Right lobe of liver (tissue), 6 donors: Measurements from ENCODE around the gene GLRA1. TPM values are rescaled to one million over a fixed set of nuclear protein-coding genes. Genes with fewer than 3 reads are reported as not detected.

ENCODE experiments used
- ATAC-seq, 4 donors: fragments of 200-7000 bp; cut with Tn5 transposase; one replicate each; pipeline ENCODE4 v1.9.1; 2020; ENCODE audit warnings: mild to moderate bottlenecking in 4 of 4, moderate library complexity in 4 of 4
- DNase-seq, 3 donors: peaks; one replicate each; pipeline ENCODE4 v3.0.0-alpha.2; 2020
- H3K27ac ChIP-seq, 3 donors: fragments of 200-600 bp; one replicate each; pipeline ENCODE4 v1.8.0; 2022
- H3K27me3 ChIP-seq, 2 donors: fragments of 200-600 bp; one replicate each; pipeline ENCODE4 v1.8.0; 2022
- H3K36me3 ChIP-seq, 4 donors: fragments of 200-600 bp; sonication (generic) in 1 of 4; one replicate each; pipeline versions ENCODE4 v1.5.1 to v1.8.0; 2017 to 2022; ENCODE audit warnings: control low read depth in 1 of 4
- H3K4me1 ChIP-seq, 4 donors: fragments of 200-600 bp; sonication (generic) in 1 of 4; one replicate each; pipeline versions ENCODE4 v1.5.1 to v1.8.0; 2017 to 2022; ENCODE audit warnings: control low read depth in 1 of 4
- H3K4me3 ChIP-seq, 3 donors: fragments of 200-600 bp; one replicate each; pipeline ENCODE4 v1.8.0; 2022
- H3K9me3 ChIP-seq, 4 donors: fragments of 200-600 bp; sonication (generic) in 1 of 4; one replicate each; pipeline versions ENCODE4 v1.5.1 to v1.8.0; 2017 to 2022; ENCODE audit warnings: control low read depth in 1 of 4
- POLR2A ChIP-seq: fragments of 450-650 bp; IDR thresholded peaks from one replicate; pipeline ENCODE4 v1.6.1; 2017; ENCODE audit warnings: antibody characterized with exemption, mild to moderate bottlenecking
- WGBS: methylation state at CpG from one replicate; pipeline ENCODE4 v1.1.6; 2018; ENCODE audit warnings: low coverage, low lambda C conversion rate; ENCODE audit not compliant: insufficient coverage; ENCODE audit errors: missing lambda C conversion rate; 5-methylcytosine and 5-hydroxymethylcytosine counted together
- intact Hi-C, 2 donors: fragments of 100-400 bp; cut with DNase I; formaldehyde crosslinking; loops; one replicate each; pipeline versions ENCODE4 v1.11.2 to v1.14.1; 2022
- total RNA-seq, 6 experiments: library from RNA; depleted of rRNA in 2 of 6; stranded (reverse); fragments of >200 nt in 2 of 6; fragmentation: NEBNext Ultra II Directional in 3 of 6; extraction: Animal tissue kit (Norgen Biotek cat#: 25700) in 3 of 6; gene quantifications; one replicate each; pipeline versions ENCODE4 v1.1.0 to v1.2.4, GENCODE V29; 2016 to 2023
- TF ChIP-seq, protein P1 (sequence below), 4 donors: fragments of 200-600 bp in 3 of 4; fragments of 450-650 bp in 1 of 4; IDR thresholded peaks; one replicate each; pipeline versions ENCODE4 v1.5.1 to v1.8.0; 2016 to 2022; ENCODE audit warnings: antibody characterized with exemption in 4 of 4, mild to moderate bottlenecking in 2 of 4
- donor health status: DM: no; HTN: yes; CAD: no.
- donor health status: DM: no; HTN: no; CAD: no.
- donor health status: DM: no; HTN: no; CAD: no.
- donor health status: DM: no; HTN: yes; CAD: no.
- donor health status: DM: no; HTN: yes; CAD: no.

The GLRA1 gene
- total RNA-seq, 6 experiments from 2014 or later: not detected

- ATAC-seq (no peak), DNase-seq (no peak)
- H3K9me3 ChIP-seq: no peaks in the 10 kb centered on the region
- H3K36me3 ChIP-seq: no peaks in the 10 kb centered on the region
- TF ChIP-seq, protein P1, sequence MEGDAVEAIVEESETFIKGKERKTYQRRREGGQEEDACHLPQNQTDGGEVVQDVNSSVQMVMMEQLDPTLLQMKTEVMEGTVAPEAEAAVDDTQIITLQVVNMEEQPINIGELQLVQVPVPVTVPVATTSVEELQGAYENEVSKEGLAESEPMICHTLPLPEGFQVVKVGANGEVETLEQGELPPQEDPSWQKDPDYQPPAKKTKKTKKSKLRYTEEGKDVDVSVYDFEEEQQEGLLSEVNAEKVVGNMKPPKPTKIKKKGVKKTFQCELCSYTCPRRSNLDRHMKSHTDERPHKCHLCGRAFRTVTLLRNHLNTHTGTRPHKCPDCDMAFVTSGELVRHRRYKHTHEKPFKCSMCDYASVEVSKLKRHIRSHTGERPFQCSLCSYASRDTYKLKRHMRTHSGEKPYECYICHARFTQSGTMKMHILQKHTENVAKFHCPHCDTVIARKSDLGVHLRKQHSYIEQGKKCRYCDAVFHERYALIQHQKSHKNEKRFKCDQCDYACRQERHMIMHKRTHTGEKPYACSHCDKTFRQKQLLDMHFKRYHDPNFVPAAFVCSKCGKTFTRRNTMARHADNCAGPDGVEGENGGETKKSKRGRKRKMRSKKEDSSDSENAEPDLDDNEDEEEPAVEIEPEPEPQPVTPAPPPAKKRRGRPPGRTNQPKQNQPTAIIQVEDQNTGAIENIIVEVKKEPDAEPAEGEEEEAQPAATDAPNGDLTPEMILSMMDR (IDR thresholded peaks at IDR 0.05): no peak
- TF ChIP-seq POLR2A: no peak
- no peak overlapping the region for H3K4me3 ChIP-seq
- intact Hi-C loops: no loop called here
- no peak overlapping the region for H3K27ac ChIP-seq
- no peaks in the 10 kb centered on the region for H3K27me3 ChIP-seq
- no peaks in the 10 kb centered on the region for H3K4me1 ChIP-seq
- 91% methylated on average over 1 of the region's 1 CpG for WGBS
Observed at GRCh38 chr5:151953833-151954232, 29.2 kb upstream of the GLRA1 start.

DNA sequence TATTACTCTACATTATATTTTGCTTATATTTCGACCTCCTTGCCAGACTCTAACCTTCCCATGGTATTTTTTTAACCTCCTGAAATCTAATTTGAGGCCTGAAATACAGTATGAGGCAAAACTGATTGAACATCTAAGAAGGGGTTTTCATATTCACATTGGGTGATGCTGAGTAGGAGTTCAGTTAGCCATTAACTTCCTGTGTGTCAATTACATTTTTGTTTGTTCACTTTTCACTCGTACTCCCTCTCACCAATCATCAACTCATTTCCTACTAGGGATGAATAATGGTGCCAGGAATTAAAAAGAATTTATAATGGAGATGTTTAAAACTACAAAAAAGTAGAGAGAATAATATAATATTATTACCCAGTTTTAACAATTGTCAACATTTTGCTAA lies 27.6 kb upstream of the GLRA1 start:
- intact Hi-C loops: no loop called here
- Histone ChIP-seq H3K9me3 (no peaks in the 10 kb centered on the region), H3K36me3 (no peaks in the 10 kb centered on the region), H3K4me1 (no peaks in the 10 kb centered on the region), H3K4me3 (no peak overlapping the region), H3K27me3 (no peaks in the 10 kb centered on the region), H3K27ac (no peak overlapping the region)
- TF ChIP-seq, protein P1 (IDR thresholded peaks at IDR 0.05): no peak
- no peak for TF ChIP-seq POLR2A
- 11% methylated on average over 2 of the region's 2 CpGs for WGBS
- ATAC-seq: no peak
- no peak for DNase-seq

GRCh38 chr5:151950706-151951105 lies 26.1 kb upstream of the GLRA1 start:
- Histone ChIP-seq H3K4me3 (no peak overlapping the region), H3K27me3 (no peaks in the 10 kb centered on the region), H3K4me1 (no peaks in the 10 kb centered on the region), H3K9me3 (no peaks in the 10 kb centered on the region), H3K27ac (no peak overlapping the region), H3K36me3 (no peaks in the 10 kb centered on the region)
- WGBS: 67% methylated on average over 3 of the region's 9 CpGs
- DNase-seq (no peak), ATAC-seq (no peak)
- intact Hi-C loops: no loop called here
- TF ChIP-seq, protein P1 (IDR thresholded peaks at IDR 0.05): no peak
- no peak for TF ChIP-seq POLR2A

DNA sequence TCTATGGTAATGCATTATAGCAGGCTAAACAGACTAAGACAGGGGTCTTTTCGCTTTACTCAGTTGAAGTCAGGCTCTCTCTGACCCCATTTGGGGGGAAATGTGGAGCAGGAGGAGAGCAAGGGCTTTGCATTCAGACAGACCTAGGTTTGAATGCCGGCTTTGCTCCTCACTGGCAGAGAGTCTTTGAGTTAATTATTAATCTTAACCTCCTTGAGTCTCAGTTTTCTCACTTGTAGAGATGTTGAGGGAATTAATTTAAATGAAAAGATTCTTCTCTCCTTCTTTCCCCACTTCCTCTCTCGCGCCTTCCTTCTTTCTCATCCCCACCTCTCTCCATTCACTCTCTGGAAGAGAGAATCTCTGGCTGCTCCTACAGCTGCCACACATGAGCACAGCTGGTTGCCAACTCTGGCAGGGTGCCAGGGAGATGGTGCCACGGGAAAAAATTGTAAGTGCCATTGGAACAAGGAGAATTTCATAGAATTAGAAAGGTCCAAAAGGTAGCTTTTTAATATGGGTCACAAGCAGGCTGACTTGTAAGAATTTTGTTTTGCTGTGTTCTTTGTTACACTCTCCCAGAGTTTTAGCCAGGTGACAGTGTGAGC lies 25.2 kb upstream of the GLRA1 start:
- Histone ChIP-seq H3K4me3 (no peak overlapping the region), H3K27me3 (no peaks in the 10 kb centered on the region), H3K9me3 (no peaks in the 10 kb centered on the region), H3K4me1 (no peaks in the 10 kb centered on the region), H3K36me3 (no peaks in the 10 kb centered on the region), H3K27ac (no peak overlapping the region)
- intact Hi-C loops: no loop called here
- no peak for DNase-seq
- TF ChIP-seq POLR2A: no peak
- TF ChIP-seq, protein P1 (IDR thresholded peaks at IDR 0.05): no peak
- WGBS: 63% methylated on average over 5 of the region's 5 CpGs
- no peak for ATAC-seq

DNA sequence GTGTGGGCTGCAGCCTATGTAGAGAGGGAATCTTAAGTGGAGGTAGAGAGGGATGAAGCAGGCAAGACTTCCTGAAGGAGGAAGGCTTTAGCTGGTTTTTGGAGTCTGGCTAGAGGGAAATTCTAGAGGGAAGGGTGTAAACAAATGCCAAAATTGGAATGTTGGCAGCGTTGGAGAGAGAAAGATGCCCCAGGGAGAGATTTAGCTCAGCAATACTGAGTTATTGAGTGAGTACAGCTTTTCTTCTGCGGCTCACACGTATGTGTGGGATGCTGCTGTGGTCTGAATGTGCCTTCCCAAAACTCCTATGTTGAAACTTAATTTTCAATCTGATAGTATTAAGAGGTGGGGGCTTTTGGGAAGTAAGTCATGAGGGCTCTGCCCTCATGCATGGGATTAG lies 24.5 kb upstream of the GLRA1 start:
- Histone ChIP-seq H3K9me3 (no peaks in the 10 kb centered on the region), H3K36me3 (no peaks in the 10 kb centered on the region), H3K27me3 (no peaks in the 10 kb centered on the region), H3K4me1 (no peaks in the 10 kb centered on the region), H3K27ac (no peak overlapping the region), H3K4me3 (no peak overlapping the region)
- TF ChIP-seq POLR2A: no peak
- TF ChIP-seq, protein P1 (IDR thresholded peaks at IDR 0.05): no peak
- no peak for DNase-seq
- intact Hi-C loops: no loop called here
- WGBS: 34% methylated on average over 3 of the region's 3 CpGs
- no peak for ATAC-seq
